Adipose tissue (tissue), 3 donors: ENCODE data around the gene SPATA1. TPM values are rescaled to one million over a fixed set of nuclear protein-coding genes. Genes with fewer than 3 reads are reported as not detected.

Experiments
- H3K27ac ChIP-seq: one replicate; pipeline ENCODE4 v1.5.1; 2013; ENCODE audit warnings: low read depth, low read length
- WGBS, 3 donors: extraction: QIAGEN DNeasy Blood & Tissue Kit; methylation state at CpG; one replicate each; pipeline ENCODE4 v1.1.7; 2013; 5-methylcytosine and 5-hydroxymethylcytosine counted together
- polyA plus RNA-seq, 3 donors: library from polyadenylated mRNA; stranded (reverse); fragments of 200-250 nt; gene quantifications; one replicate each; pipeline ENCODE4 v1.2.3, GENCODE V29; 2013
- donor health status: healthy with polysubstance abuse.
- donor health status: Bipolar disorder and iron deficiency.
- donor health status: healthy.

SPATA1 gene
- polyA plus RNA-seq, 3 donors, result 0.18 to 0.28 TPM; not detected in 1

DNA sequence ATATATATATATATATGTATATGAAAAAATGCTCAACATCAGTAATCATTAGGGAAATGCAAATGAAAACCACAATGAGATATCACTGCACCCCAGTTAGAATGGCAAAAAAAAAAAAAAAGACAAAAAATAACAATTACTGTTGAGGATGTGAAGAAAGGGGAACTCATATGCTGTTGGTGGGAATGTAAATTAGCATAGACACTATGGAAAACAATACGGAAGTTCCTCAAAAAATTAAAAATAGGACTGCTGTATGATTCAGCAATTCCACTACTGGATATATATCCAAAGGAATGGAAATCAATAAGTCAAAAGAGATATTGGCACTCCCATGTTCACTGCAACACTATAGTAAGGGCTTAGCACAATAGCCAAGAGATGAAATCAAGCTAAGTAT, 109.6 kb downstream of the SPATA1 start:
- 48 to 93% (median 64%) methylated on average over 1 of the region's 1 CpG for WGBS, 3 donors
- H3K27ac ChIP-seq, result no peak overlapping the region

Other genes with a start within 250 kb of the SPATA1 start
- gene SAMD13, start 204.7 kb upstream of the SPATA1 start, polyA plus RNA-seq, result 1 to 10 TPM in 1 of 3 donors, under 1 TPM in 2; 0.62 to 1.5 (median 0.95) TPM
- gene DNASE2B, start 107.9 kb upstream of the SPATA1 start, polyA plus RNA-seq, result under 1 TPM in 1 of 3 donors, not detected in 2; 0.07 TPM
- 10 to 100 TPM; 18.0 to 27.6 (median 27.1) TPM for gene RPF1, start 27.1 kb upstream of the SPATA1 start, polyA plus RNA-seq
- gene GNG5, start 195 bp downstream of the SPATA1 start, polyA plus RNA-seq, result 100 to 1,000 TPM in 2 of 3 donors, 10 to 100 TPM in 1; 73.4 to 170 (median 136) TPM
- 10 to 100 TPM in 2 of 3 donors, 1 to 10 TPM in 1; 8.2 to 12.7 (median 12.1) TPM for gene CTBS, start 68.1 kb downstream of the SPATA1 start, polyA plus RNA-seq
- 1 to 10 TPM in 2 of 3 donors, under 1 TPM in 1; 0.85 to 1.3 (median 1.2) TPM for gene SSX2IP, start 184.1 kb downstream of the SPATA1 start, polyA plus RNA-seq